ENCODE data around the gene CACFD1.

DNA sequence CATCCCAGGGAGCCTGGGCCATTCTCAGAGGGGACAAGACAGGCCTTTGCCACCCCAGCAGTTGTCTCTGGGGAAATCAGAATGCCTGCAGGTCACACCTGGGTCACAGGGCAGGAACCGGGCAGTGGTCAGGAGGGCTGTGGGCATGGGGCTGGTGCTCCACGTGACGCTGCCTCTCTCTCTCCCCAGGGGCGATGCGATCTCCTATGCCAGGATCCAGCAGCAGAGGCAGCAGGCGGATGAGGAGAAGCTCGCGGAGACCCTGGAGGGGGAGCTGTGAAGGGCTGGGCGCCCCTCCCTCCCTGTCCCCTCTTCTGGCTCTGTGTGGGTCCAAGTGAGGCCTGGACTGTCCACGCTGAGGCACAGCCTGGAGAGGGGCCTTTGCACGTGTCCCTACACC, 8.6 kb downstream of the CACFD1 start:
- TF ChIP-seq, protein P1, sequence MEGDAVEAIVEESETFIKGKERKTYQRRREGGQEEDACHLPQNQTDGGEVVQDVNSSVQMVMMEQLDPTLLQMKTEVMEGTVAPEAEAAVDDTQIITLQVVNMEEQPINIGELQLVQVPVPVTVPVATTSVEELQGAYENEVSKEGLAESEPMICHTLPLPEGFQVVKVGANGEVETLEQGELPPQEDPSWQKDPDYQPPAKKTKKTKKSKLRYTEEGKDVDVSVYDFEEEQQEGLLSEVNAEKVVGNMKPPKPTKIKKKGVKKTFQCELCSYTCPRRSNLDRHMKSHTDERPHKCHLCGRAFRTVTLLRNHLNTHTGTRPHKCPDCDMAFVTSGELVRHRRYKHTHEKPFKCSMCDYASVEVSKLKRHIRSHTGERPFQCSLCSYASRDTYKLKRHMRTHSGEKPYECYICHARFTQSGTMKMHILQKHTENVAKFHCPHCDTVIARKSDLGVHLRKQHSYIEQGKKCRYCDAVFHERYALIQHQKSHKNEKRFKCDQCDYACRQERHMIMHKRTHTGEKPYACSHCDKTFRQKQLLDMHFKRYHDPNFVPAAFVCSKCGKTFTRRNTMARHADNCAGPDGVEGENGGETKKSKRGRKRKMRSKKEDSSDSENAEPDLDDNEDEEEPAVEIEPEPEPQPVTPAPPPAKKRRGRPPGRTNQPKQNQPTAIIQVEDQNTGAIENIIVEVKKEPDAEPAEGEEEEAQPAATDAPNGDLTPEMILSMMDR (IDR thresholded peaks at IDR 0.05 in 8 of 11, conservative IDR thresholded peaks at IDR 0.05 in 3 of 11) = no peak
- peak in 2 of 3 donors; percentile 1 to 8 for TF ChIP-seq POLR2AphosphoS5 (IDR thresholded peaks at IDR 0.05)

Data from spleen (tissue), 7 donors.